Natural killer cell treated with Interleukin-12 subunit alpha and Interleukin-12 subunit beta and Interleukin-15 and Interleukin-18, amount 100 ng/mL, for 72 hours (primary cell): Measurements from ENCODE around the gene FAM227A. TPM values are rescaled to one million over a fixed set of nuclear protein-coding genes. Genes with fewer than 3 reads are reported as not detected.
A peak's percentile ranks its signal among the peaks of the same experiment; 100 is the strongest.
"Not testable (repeated sequence)": the region's sequence is repeated elsewhere in the genome, so short reads cannot be mapped to it uniquely, and the experiment has no call there.

Experiments used
- ATAC-seq, 2 donors: fragments of 150-1000 bp; cut with Tn5 transposase in 1 of 2; sonication (Bioruptor Pico), chemical (Tn5 transposase) in 1 of 2; 2 replicates each; pipeline ENCODE4 v1.10.0; 2021
- DNase-seq: peaks from one replicate; pipeline ENCODE4 v3.0.0; 2022; ENCODE audit warnings: low spot score
- H3K27ac Mint-ChIP-seq, 2 donors: 1 replicate in 1 of 2; 2 replicates in 1 of 2; pipeline ENCODE4 v1.8.0; 2022; ENCODE audit warnings: mixed read lengths in 2 of 2, mild to moderate bottlenecking in 1 of 2, moderate library complexity in 1 of 2
- H3K27me3 Mint-ChIP-seq, 2 donors: 1 replicate in 1 of 2; 2 replicates in 1 of 2; pipeline ENCODE4 v1.8.0; 2022; ENCODE audit warnings: mixed read lengths in 2 of 2
- H3K36me3 Mint-ChIP-seq: one replicate; pipeline ENCODE4 v1.8.0; 2022; ENCODE audit warnings: mixed read lengths
- H3K4me1 Mint-ChIP-seq, 2 donors: 1 replicate in 1 of 2; 2 replicates in 1 of 2; pipeline ENCODE4 v1.8.0; 2022; ENCODE audit warnings: low read depth in 2 of 2, mixed read lengths in 2 of 2, mild to moderate bottlenecking in 1 of 2
- H3K4me3 Mint-ChIP-seq: one replicate; pipeline ENCODE4 v1.8.0; 2022; ENCODE audit warnings: mixed read lengths
- H3K9me3 Mint-ChIP-seq: 2 replicates; pipeline ENCODE4 v1.8.0; 2022; ENCODE audit warnings: mixed read lengths
- total RNA-seq, 2 donors: library from RNA; stranded (reverse); gene quantifications; one replicate each; pipeline ENCODE4 v1.2.3, GENCODE V29; 2022

Gene FAM227A
- total RNA-seq, 2 donors from 2014 or later: 0.59 TPM; not detected in 1

DNA sequence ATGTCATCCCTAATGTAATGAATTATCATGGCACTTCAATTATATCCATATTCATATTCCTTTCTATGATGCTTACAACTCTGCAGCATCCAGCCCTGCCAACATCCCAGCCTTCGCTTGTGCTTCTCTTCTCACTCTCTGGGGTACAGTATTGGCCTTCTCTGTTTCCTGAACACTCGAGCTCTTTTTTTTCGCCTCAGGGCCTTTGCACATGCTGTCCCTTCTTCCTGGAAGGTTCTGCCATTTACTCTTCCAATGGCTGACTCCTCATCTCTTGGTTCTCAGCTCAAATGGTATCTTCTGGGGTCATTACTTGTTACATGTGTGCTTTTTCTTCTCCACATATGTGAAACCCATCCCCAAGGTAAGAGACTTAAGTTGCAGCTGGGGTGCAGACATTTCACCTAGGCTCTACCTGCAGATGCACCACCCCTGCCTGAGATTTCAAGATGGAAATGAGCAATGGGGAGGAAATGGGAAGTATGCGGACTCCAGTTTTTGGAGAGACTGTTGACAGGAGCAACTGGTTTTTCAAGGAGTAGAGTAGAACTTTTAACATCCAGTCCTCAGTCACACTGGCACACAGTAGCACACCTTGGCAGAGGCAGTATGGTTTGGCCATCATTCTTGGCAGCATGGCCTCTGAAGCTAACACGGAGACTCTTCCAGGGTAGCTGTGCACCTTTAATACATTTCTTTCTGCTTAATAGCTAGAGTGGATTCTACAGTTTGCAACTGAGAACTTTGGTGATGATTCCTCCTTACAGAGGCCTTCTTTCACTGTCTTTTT lies 43.8 kb downstream of the FAM227A start:
- Mint-ChIP-seq H3K4me3 (no peak overlapping the region), H3K4me1 (no peaks in the 10 kb centered on the region), H3K27me3 (peaks cover 14 to 15% of the 10 kb centered on the region in 2 donors), H3K9me3 (no peaks in the 10 kb centered on the region), H3K27ac (no peak overlapping the region), H3K36me3 (no peaks in the 10 kb centered on the region)
- DNase-seq (no peak), ATAC-seq (no peak)

DNA sequence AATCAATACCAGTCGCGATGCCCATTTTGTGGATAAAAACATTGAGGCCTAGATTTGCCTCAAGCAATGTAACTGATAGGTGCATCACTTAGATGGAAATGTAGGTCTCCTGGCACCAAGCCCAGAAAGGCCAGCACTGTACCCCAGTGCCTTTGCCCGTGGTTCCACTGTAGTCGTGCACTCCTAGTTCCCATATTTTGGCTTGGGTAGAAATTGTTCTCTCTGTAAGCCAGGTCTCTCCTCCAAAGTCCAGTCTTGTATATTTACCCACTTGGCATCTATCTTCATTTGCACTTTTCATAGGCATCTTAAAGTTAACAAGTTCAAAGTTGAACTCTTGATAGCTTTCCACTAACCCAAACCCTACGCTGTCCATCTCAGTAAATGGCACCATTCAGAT lies 44.6 kb downstream of the FAM227A start:
- Mint-ChIP-seq H3K4me3 (no peak overlapping the region), H3K36me3 (no peaks in the 10 kb centered on the region), H3K27me3 (peaks cover 12 to 14% of the 10 kb centered on the region in 2 donors), H3K9me3 (no peaks in the 10 kb centered on the region), H3K4me1 (no peaks in the 10 kb centered on the region), H3K27ac (no peak overlapping the region)
- DNase-seq (no peak), ATAC-seq (no peak)

DNA sequence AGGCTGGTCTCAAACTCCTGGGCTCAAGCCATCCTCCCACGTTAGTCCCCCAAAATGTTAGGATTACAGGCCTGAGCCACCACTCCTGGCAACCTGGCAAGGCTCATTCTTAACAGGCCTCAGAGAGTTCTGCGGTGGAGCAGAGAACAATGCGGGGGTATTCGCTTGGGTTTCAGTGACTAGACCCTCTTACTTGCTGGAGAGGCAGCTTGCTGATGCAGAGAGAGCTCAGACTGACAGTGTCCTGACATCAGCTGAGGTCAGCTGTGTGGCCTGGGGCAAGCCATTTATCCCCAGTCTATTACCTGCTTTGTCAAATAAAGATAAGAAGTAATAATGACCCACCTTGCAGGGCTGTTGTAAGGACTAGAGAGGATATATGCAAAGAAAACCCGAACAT lies 46.0 kb downstream of the FAM227A start:
- Mint-ChIP-seq H3K4me1 (no peaks in the 10 kb centered on the region), H3K4me3 (no peak overlapping the region), H3K27me3 (peaks cover 0 to 5% of the 10 kb centered on the region in 2 donors), H3K36me3 (no peaks in the 10 kb centered on the region), H3K9me3 (no peaks in the 10 kb centered on the region), H3K27ac (no peak overlapping the region)
- ATAC-seq (no peak), DNase-seq (no peak)

DNA sequence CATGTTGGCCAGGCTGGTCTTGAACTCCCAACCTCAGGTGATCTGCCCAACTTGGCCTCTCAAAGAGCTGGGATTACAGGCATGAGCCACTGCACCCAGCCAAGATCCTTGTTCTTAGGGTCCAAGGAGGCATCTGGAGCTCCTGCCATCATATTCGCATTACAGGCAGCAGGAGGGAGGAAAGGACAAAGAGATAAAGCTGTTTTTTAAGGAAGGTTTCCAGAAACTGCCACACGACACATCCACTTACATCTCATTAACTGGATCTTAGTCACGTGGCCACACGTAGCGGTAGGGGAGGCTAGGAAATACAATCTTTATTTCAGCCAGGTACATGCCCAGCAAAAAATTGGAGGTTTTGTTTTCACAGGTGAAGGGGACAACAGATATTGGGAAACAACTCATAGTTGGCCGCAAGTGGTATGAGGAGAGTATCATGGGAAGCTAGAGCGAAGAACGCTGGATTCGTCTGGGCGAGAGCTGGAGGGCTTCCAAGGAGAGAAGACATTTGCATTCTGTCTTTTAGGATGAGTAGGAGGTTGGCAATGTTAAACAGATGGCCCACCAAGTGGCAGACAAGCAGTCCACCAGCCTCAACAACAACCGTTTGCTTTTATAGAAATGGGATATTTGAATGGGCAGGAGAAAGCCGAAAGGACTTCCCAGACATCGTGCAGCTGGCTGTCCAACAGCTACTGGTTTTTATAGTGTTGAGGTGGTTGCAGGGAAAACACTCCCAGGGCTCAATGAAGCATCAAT lies 47.0 kb downstream of the FAM227A start:
- H3K27me3 Mint-ChIP-seq: peaks cover 0 to 5% of the 10 kb centered on the region in 2 donors

DNA sequence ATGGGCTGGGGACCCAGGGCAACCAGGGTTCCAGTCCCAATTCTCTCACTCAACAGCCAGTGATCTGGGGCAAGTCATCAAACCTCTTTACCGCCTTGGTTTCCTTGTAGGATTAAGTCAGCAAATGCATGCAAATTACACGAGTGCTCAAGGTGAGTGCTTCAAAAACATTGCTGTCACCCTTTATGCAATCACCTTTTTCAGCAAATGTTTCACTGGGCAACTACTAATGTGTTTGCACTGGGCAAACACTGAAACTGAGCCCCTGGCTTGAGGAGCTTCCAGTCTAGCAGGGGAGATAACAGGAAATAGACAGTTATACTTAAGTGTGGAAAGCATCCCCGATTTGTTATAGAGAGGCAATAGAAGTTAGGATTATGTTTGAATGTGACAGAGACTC lies 48.5 kb downstream of the FAM227A start:
- DNase-seq (no peak), ATAC-seq (no peak)
- Mint-ChIP-seq H3K4me1 (no peaks in the 10 kb centered on the region), H3K36me3 (no peaks in the 10 kb centered on the region), H3K27ac (no peak overlapping the region), H3K4me3 (no peak overlapping the region), H3K27me3 (peaks cover 0 to 8% of the 10 kb centered on the region in 2 donors), H3K9me3 (no peaks in the 10 kb centered on the region)

More for the DNA sequence above, 47.0 kb downstream of the FAM227A start:
- Mint-ChIP-seq H3K4me1 (no peaks in the 10 kb centered on the region), H3K27ac (no peak overlapping the region), H3K4me3 (no peak overlapping the region), H3K36me3 (no peaks in the 10 kb centered on the region), H3K9me3 (no peaks in the 10 kb centered on the region)
- DNase-seq: no peak
- no peak for ATAC-seq

DNA sequence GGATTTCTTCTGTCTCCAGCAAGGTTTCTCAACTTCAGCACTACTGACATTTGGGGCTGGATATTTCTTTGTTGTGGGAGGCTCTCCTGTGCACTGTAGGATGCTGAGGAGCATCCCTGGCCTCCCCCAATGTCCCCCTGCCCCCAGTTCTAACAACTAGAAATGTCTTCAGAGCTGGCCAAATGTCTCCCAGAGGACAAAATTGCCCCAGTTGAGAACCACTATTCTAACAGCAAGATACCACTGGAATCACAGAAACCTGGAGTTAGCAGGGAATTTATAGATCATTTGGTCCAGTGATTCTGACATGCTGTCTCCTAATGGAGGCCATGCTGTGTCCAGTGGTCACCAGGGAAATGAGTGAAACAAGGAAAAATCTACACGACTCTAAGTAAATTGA lies 54.0 kb downstream of the FAM227A start:
- ATAC-seq (no peak), DNase-seq (no peak)
- no peak overlapping the region for H3K4me3 Mint-ChIP-seq
- no peaks in the 10 kb centered on the region for H3K4me1 Mint-ChIP-seq
- no peaks in the 10 kb centered on the region for H3K36me3 Mint-ChIP-seq
- peaks cover 5 to 12% of the 10 kb centered on the region in 2 donors for H3K27me3 Mint-ChIP-seq
- no peaks in the 10 kb centered on the region for H3K9me3 Mint-ChIP-seq
- H3K27ac Mint-ChIP-seq: no peak overlapping the region

DNA sequence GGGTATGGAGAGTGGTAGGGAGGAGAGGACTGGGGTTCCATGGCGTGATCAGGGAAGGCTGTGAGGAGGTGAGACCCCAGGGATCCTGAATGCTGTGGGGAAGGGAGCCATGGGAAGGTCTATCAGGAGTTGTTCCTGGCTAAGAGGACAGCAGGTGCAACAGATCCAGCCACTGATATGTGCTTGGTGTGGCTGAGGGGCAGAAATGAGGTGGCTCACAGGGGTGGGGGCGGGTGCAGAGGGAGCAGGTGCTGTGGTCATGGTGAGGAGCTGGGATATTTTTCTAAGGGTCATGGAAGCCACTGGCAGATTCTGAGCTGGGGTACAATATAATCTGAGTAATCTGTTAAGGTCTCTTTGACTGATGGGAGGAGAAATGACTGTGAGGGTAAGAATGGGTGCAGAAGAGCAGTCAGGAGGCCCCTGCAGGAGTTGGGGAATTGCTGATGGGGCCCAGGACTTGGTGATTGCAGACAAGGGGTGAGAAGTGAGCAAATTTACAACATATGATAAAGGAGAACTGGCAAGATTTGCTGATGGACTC lies 54.9 kb downstream of the FAM227A start:
- Mint-ChIP-seq H3K27ac (no peak overlapping the region), H3K9me3 (no peaks in the 10 kb centered on the region), H3K4me1 (no peaks in the 10 kb centered on the region), H3K4me3 (no peak overlapping the region), H3K27me3 (peaks cover 5 to 12% of the 10 kb centered on the region in 2 donors), H3K36me3 (no peaks in the 10 kb centered on the region)
- DNase-seq: no peak
- ATAC-seq: no peak

DNA sequence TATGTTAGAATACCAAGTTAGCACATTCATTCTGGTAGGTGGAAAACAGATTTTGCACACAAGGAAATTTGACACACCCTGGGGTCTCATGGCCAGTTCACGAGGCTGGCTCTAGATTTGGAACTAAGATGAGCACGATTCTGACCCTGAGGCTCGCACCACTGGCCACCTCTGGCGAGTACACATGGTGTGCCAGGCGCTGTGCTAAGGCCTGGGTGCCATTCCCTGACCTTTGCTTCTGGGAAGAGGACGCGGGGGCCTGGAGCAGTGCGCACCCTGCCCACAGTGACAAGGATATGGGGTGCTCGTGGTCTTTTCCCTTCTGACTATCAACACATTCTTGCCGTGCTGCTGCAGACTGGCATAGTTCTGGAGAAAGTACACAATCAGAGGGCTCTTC lies 56.7 kb downstream of the FAM227A start:
- no peak overlapping the region for H3K4me3 Mint-ChIP-seq
- ATAC-seq (no peak), DNase-seq (no peak)
- H3K27me3 Mint-ChIP-seq: peaks cover 13 to 16% of the 10 kb centered on the region in 2 donors
- no peak overlapping the region for H3K27ac Mint-ChIP-seq
- H3K36me3 Mint-ChIP-seq: no peaks in the 10 kb centered on the region
- H3K9me3 Mint-ChIP-seq: no peaks in the 10 kb centered on the region
- H3K4me1 Mint-ChIP-seq: no peaks in the 10 kb centered on the region

DNA sequence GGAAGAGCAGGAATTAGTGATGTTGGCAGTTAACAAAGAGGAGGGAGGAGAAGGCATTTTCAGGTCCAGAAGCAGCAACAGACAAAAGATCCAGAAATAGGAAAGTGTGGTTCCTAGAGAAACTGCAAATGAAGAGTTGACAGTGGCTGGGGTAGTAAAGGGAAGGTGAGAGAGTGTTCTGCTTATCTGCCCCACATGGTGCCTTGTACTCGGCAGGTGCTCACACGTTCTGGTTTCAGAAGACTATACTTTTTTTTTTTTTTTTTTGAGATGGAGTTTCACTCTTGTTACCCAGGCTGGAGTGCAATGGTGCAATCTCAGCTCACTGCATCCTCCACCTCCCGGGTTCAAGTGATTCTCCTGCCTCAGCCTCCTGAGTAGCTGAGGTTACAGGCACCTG lies 73.3 kb downstream of the FAM227A start:
- H3K36me3 Mint-ChIP-seq, ATAC-seq, DNase-seq, H3K4me1 Mint-ChIP-seq, H3K9me3 Mint-ChIP-seq, H3K4me3 Mint-ChIP-seq, H3K27ac Mint-ChIP-seq: not testable (repeated sequence)
- H3K27me3 Mint-ChIP-seq: peaks cover 3 to 23% of the 10 kb centered on the region in 2 donors

DNA sequence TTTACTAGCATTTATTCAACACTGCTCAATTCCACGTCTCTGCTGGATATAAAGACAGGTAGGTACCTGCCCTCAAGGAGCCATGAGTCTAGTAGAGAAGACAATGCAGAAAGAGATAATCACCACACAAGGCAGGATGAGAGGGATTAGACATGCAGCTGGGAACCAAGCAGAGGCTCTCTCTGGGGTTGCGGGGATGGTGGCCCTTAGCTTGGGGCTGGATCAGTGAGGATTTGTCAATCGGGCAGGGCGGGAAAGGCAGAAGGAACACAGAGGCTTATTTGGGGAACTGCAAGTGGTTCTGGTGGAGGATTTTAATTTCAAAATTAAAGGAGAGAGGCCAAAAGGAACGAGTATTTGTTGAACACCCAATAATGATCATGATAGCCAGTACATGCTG lies 77.7 kb downstream of the FAM227A start:
- ATAC-seq (no peak), DNase-seq (no peak)
- Mint-ChIP-seq H3K36me3 (no peaks in the 10 kb centered on the region), H3K4me3 (no peak overlapping the region), H3K27ac (no peak overlapping the region), H3K9me3 (no peaks in the 10 kb centered on the region), H3K27me3 (peaks cover 3 to 4% of the 10 kb centered on the region in 2 donors), H3K4me1 (no peaks in the 10 kb centered on the region)

DNA sequence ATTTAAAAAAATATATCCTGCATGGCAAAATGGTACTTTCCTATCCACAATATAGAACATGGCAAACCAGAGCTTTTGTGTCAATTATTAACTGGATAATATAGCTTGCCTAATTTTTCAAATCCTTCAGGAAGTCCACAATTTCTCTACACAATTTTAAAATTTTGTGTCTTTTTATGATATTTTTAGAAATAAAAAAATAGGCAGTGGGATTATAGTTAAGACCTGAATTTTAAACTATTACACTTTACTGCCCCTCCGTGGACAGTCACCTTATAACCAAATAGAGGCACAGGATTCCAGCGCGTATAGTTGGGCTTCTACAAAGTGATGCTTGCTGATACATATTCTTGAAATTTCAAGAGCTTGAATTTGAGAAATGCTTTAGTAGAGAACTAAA lies 84.1 kb downstream of the FAM227A start:
- Mint-ChIP-seq H3K27me3 (no peaks in the 10 kb centered on the region), H3K9me3 (no peaks in the 10 kb centered on the region), H3K4me3 (no peak overlapping the region), H3K36me3 (no peaks in the 10 kb centered on the region), H3K27ac (no peak overlapping the region), H3K4me1 (peaks cover 14 to 24% of the 10 kb centered on the region in 2 donors)
- no peak for ATAC-seq
- no peak for DNase-seq

DNA sequence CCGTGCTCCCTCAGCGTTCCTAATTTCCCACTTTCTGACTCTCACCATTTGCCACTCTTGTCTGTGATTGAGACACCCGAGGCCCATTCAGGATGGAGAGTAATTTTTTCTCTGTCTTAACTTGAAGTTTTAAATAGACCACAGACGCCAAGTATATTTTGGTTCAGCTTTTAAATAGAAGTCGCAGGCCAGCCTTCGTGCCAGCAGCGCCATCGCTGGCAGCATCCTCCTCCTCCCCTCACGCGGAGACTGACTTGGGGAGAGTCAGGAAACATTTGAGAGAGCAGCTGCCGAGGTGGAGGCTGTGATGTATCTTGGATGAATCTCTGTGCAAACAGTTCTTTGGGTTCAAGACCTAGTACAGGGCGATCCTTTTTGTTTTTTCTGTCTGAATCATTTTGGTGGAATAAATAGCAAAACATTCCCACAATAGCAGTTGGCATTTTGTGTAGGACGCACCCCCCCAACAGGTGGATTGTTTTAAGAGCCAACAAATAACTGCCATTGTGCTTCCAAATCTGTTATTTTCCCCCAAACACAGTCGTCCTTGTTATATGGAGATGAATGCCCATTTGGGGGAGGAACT lies 85.3 kb downstream of the FAM227A start:
- Mint-ChIP-seq H3K4me1 (peaks cover 14 to 24% of the 10 kb centered on the region in 2 donors), H3K27me3 (no peaks in the 10 kb centered on the region), H3K4me3 (peak overlapping the region; percentile 99), H3K9me3 (no peaks in the 10 kb centered on the region), H3K27ac (peak overlapping the region; percentile 59 to 92), H3K36me3 (no peaks in the 10 kb centered on the region)
- DNase-seq (no peak), ATAC-seq (no peak)

DNA sequence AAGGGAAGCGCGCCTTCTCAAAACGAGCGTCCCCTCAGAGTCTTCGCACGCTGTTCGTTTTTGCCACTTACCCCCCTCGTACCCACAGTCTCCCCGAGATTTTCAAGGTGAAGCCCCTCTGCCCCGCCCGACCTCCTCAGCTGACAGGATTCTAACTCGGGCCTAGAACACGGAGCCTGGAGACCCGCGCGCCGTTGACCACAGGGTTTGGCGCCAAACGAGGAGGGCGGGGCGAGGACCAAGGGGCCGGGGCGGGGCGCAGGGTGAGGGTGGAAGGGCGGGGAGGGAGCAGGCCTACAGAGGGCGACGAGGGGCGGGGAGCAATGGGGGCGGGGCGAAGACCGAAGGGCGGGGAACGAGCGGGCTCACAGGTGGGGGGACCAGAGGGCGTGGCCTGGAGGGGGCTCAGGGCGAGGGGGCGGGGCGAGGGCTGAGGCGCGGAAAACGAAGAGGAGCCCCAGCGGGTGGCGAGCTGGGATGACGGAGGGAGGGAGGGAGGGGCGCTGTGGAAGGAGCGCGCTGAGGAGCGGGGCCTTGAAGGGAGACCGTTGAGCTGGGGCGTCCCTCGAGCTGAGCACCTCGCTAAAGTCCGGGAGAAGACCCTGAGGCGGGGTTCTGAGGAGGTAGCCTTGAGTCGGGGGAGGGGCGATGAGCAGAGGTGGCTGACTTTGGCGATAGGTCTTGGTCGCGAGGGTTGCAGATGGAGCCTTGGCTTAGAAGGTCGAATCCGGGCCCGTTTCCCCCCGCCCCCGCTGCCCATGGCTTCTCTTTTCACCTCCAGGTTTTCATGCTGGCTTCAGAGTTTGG lies 86.0 kb downstream of the FAM227A start, which contains the start of gene DMC1:
Gene DMC1, minus strand, starts transcription at position 212 of the 807 bp plus-strand sequence. CDS start 1,927 bp downstream, outside the sequence.
- Mint-ChIP-seq H3K4me3 (peak within 1 kb of the TSS; percentile 99), H3K27ac (peak within 1 kb of the TSS; percentile 84 to 92), H3K27me3 (no peaks in the 10 kb centered on the region), H3K4me1 (peaks cover 14 to 24% of the 10 kb centered on the region in 2 donors), H3K36me3 (no peaks in the 10 kb centered on the region), H3K9me3 (no peaks in the 10 kb centered on the region)
- DNase-seq (peak; percentile 91), ATAC-seq (peak; percentile 98 to 99)
